ENCODE results near the gene OGFRL1.
"Not testable (repeated sequence)": the region's sequence is repeated elsewhere in the genome, so short reads cannot be mapped to it uniquely, and the experiment has no call there.

The OGFRL1 gene

DNA sequence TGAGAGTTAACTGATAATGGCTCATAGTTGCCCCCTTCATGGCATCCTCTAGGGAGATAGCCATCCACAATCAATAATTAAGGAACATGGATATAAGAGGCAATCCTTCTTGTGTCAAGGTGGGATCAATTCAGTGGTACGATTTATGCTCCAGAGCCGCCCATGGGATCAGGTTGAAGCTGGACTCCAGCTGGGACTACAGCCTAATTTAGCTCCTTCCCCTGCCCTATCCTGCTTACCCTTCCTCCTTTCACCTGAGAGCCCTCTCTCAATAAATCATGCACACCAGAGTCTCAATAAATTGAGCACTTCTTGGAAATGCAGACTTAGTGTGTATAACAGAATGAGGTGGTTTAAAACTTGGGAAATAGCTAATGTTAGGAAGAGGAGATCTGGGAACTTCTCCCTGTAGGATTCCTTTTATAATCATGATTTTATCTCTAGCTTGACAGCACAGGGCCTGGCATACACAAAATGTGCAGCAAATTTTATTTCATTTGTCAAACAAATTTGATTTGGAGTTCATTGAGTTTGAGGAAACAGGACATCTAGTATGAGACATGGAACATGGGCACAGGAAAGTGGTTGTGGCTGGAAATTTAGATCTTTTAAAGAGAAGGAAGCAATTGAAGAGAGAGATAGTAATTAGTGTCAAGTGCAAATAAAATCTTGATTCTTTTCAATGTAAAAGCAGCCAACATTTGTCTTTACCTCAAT, 28.6 kb upstream of the OGFRL1 start:
- H3K27ac ChIP-seq (ENCODE audit: low read depth, low read length) = no peak overlapping the region
- no peaks in the 10 kb centered on the region for H3K27me3 ChIP-seq (ENCODE audit: control insufficient read depth, insufficient read depth, low read length)
- no peak overlapping the region for H3K9ac ChIP-seq (ENCODE audit: low read length)
- H3K4me1 ChIP-seq (ENCODE audit: control insufficient read depth, insufficient read depth, low read length) = no peaks in the 10 kb centered on the region
- H3K36me3 ChIP-seq (ENCODE audit: control insufficient read depth, insufficient read depth, low read length) = no peaks in the 10 kb centered on the region
- H3K4me3 ChIP-seq (ENCODE audit: low read length) = no peak overlapping the region

DNA sequence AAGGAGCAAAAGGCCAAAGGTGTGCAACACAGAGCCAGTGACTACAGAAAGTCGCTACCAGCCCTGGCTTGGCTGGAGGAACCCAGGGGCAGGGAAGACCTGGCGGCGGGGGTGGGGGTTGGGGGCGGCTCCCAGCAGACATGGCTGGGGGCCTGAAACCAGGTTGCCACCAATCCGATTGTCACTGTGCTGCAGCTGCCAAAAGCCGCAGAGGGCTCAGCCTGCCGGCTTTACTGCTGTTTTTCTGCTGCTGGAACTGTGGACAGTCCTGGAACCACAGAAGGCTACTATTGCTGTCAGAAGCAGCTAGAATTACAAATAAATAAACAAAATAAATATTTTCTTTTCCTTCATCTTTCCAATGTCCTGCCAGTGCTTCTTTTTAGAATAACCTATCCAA, 25.7 kb upstream of the OGFRL1 start:
- no peak overlapping the region for H3K27ac ChIP-seq (ENCODE audit: low read depth, low read length)
- H3K4me1 ChIP-seq (ENCODE audit: control insufficient read depth, insufficient read depth, low read length) = no peaks in the 10 kb centered on the region
- no peak overlapping the region for H3K9ac ChIP-seq (ENCODE audit: low read length)
- H3K27me3 ChIP-seq (ENCODE audit: control insufficient read depth, insufficient read depth, low read length) = no peaks in the 10 kb centered on the region
- no peaks in the 10 kb centered on the region for H3K36me3 ChIP-seq (ENCODE audit: control insufficient read depth, insufficient read depth, low read length)
- H3K4me3 ChIP-seq (ENCODE audit: low read length) = no peak overlapping the region

DNA sequence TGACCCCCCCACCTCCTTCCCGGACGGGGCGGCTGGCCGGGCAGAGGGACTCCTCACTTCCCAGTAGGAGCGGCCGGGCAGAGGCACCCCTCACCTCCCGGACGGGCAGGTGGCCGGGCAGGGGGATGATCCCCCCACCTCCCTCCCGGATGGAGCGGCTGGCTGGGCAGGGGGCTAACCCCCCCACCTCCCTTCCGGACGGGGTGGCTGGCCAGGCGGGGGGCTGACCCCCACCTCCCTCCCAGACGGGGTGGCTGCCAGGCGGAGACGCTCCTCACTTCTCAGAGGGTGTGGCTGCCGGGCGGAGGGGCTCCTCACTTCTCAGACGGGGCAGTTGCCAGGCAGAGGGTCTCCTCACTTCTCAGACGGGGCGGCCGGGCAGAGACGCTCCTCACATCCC, 22.2 kb upstream of the OGFRL1 start:
- H3K27ac ChIP-seq (ENCODE audit: low read depth, low read length); H3K4me3 ChIP-seq (ENCODE audit: low read length); H3K36me3 ChIP-seq (ENCODE audit: control insufficient read depth, insufficient read depth, low read length); H3K9ac ChIP-seq (ENCODE audit: low read length); H3K4me1 ChIP-seq (ENCODE audit: control insufficient read depth, insufficient read depth, low read length); H3K27me3 ChIP-seq (ENCODE audit: control insufficient read depth, insufficient read depth, low read length): not testable (repeated sequence)

DNA sequence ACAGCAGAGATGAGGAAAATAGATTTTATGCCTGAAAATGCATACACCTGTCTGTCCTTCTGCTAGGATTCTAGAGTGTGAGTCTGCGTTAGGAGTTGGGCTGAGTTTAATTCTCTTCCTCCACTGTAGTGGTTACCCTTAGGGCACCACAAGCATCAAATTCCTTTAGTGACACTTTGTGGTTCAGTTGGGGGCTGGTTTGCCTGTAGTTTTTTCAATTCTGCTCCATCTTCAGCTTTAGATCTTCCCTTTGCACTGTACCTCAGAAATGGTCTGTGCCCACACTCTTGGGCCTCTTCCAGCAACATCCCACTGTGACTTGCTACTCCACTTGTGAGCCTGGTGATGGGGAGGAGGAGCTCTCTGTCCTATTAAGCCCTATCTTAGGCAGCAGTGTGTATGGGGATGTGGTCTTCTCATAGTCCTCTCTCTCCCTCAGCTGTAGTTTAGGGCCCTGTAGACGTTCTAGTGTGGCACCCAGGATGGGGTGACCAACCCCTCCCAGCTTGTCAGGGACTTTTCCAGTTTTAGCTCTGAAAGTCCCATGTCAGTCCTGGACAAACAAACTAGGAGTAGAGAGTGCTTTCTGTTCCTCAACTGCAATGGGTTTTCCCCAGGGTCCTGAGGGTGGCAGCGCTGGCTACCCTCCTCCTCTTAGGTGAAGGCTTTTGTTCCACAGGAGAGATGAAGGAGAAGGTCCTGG, 19.7 kb upstream of the OGFRL1 start:
- H3K27ac ChIP-seq (ENCODE audit: low read depth, low read length) = no peak overlapping the region
- no peaks in the 10 kb centered on the region for H3K27me3 ChIP-seq (ENCODE audit: control insufficient read depth, insufficient read depth, low read length)
- H3K36me3 ChIP-seq (ENCODE audit: control insufficient read depth, insufficient read depth, low read length) = no peaks in the 10 kb centered on the region
- no peaks in the 10 kb centered on the region for H3K4me1 ChIP-seq (ENCODE audit: control insufficient read depth, insufficient read depth, low read length)
- H3K4me3 ChIP-seq (ENCODE audit: low read length) = no peak overlapping the region
- no peak overlapping the region for H3K9ac ChIP-seq (ENCODE audit: low read length)

DNA sequence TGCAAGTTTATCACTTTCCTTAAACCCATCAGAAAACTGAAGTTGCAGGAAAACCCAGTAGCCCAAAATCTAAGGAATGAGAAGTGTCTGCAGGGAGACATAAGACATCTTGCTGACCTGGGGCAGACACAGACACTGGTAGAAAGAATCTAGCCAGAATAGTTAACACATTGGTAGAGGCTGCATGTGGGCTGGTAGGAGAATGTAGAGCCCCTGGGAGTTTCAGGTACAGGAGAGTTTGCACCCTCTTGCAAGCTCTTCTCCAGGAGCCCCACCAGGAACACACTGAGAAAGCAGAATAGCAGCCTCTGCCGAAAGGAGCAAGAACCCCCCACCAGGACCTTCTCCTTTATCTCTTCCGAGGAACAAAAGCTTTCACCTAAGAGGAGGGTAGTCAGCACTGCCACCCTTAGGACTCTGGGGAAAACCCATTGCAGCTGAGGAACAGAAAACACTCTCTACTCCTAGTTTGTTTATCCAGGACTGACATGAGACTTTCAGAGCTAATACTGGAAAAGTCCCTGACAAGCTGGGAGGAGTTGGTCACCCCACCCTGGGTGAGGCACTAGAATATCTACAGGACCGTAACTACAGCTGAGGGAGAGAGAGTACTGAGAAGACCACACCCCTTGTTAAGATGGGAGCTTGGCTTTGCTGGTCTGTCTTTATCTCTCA, 10.5 kb upstream of the OGFRL1 start:
- Histone ChIP-seq H3K4me1 (ENCODE audit: control insufficient read depth, insufficient read depth, low read length) (no peaks in the 10 kb centered on the region), H3K36me3 (ENCODE audit: control insufficient read depth, insufficient read depth, low read length) (no peaks in the 10 kb centered on the region), H3K4me3 (ENCODE audit: low read length) (no peak overlapping the region), H3K27me3 (ENCODE audit: control insufficient read depth, insufficient read depth, low read length) (no peaks in the 10 kb centered on the region), H3K27ac (ENCODE audit: low read depth, low read length) (no peak overlapping the region), H3K9ac (ENCODE audit: low read length) (no peak overlapping the region)

DNA sequence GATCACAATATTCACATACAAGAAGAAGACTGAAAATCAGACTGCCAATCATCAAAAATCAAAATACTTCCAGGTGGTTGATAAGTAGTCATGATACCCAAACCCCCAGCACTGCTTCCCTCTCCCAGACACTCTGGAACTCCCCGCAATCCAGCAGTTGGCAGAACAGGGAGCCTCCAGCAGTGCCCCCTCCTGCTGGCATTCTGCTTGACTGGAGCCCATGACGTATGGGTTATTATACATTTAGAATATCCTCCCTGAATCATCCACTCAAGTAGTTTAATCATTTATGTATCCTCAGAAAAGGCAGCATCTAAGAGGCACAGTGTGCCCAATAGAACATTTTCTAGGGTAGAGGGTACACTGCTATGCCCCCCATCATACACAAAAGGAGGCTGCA, 9.3 kb upstream of the OGFRL1 start:
- H3K9ac ChIP-seq (ENCODE audit: low read length) = no peak overlapping the region
- no peaks in the 10 kb centered on the region for H3K4me1 ChIP-seq (ENCODE audit: control insufficient read depth, insufficient read depth, low read length)
- H3K4me3 ChIP-seq (ENCODE audit: low read length) = no peak overlapping the region
- no peak overlapping the region for H3K27ac ChIP-seq (ENCODE audit: low read depth, low read length)
- no peaks in the 10 kb centered on the region for H3K27me3 ChIP-seq (ENCODE audit: control insufficient read depth, insufficient read depth, low read length)
- H3K36me3 ChIP-seq (ENCODE audit: control insufficient read depth, insufficient read depth, low read length) = no peaks in the 10 kb centered on the region

DNA sequence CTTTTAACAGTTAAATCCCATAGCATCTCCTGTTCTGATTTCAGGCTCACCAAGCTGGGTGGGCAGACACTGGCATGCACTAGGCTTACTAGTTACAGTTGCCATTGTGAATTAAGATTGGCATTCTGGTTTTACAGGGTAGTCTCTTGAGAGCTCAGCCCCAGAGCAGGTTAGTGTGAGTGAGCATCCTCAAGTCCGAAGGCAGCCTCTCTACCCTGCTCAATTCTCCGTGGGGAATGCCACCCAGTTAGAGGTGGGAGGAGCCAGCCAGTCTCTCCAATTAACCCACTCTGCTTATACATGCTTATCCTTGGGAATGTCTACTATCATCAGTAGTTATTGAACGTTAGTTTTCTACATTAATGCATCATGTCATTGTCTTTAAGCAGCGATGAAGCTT, 8.9 kb upstream of the OGFRL1 start:
- H3K9ac ChIP-seq (ENCODE audit: low read length) = no peak overlapping the region
- no peak overlapping the region for H3K4me3 ChIP-seq (ENCODE audit: low read length)
- H3K4me1 ChIP-seq (ENCODE audit: control insufficient read depth, insufficient read depth, low read length) = no peaks in the 10 kb centered on the region
- no peaks in the 10 kb centered on the region for H3K36me3 ChIP-seq (ENCODE audit: control insufficient read depth, insufficient read depth, low read length)
- H3K27me3 ChIP-seq (ENCODE audit: control insufficient read depth, insufficient read depth, low read length) = no peaks in the 10 kb centered on the region
- H3K27ac ChIP-seq (ENCODE audit: low read depth, low read length) = no peak overlapping the region

DNA sequence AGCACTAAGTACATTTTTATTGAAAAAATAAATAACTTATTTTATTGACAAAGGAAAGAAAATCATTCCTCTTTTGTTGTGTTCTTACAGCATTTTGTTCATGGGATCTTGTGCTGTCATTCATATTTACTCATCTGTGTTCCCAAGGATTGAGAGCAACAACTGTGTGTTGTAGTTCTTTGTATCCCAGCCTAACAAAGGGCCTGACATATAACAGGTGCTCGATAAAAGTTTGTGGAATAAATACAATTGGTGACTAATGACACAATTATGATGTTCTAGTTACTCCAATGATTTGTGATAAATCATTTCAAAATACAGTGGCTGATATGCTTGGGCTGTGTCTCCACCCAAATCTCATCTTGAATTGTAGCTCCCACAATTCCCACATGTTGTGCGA, 7.9 kb upstream of the OGFRL1 start:
- Histone ChIP-seq H3K36me3 (ENCODE audit: control insufficient read depth, insufficient read depth, low read length) (no peaks in the 10 kb centered on the region), H3K27ac (ENCODE audit: low read depth, low read length) (no peak overlapping the region), H3K27me3 (ENCODE audit: control insufficient read depth, insufficient read depth, low read length) (no peaks in the 10 kb centered on the region), H3K4me3 (ENCODE audit: low read length) (no peak overlapping the region), H3K4me1 (ENCODE audit: control insufficient read depth, insufficient read depth, low read length) (no peaks in the 10 kb centered on the region), H3K9ac (ENCODE audit: low read length) (no peak overlapping the region)

DNA sequence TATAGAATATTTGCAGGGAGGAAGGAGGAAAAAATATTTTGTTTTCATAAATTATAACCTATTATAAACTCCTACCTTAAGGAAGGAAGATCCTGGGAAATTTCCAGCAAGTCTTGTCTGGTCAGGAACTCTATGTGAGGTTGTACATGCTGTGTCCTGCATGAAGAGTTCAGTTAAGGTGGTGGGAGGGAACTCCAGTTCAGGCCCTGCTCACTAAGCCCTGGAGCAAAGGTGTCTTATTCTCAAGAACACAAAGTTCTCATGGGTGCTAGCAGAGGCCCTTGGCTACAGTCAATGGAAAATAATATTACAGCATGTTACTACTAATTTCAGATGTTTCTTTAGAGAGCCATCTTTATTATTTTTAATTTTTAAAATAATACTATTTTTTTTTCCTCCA, 3.8 kb upstream of the OGFRL1 start:
- no peak overlapping the region for H3K4me3 ChIP-seq (ENCODE audit: low read length)

DNA sequence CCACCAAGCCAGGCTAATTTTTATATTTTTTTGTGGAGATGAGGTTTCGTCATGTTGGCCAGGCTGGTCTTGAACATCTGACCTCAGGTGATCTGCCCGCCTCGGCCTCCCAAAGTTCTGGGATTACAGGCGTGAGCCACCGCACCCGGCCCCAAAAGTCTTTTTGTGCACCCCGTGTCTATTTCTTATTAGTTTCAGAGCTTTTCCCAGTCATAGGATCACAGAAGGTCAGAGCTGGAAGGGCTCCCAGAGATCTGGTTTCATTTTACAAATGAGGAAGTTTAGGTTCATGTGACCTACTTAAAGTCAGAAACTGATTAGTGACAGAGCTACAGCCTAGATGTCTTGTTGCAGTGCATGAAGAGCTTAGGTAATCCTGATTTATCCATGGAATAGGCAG, 1.6 kb upstream of the OGFRL1 start:
- Histone ChIP-seq H3K4me3 (ENCODE audit: low read length) (no peak overlapping the region), H3K27ac (ENCODE audit: low read depth, low read length) (peak overlapping the region; percentile 75), H3K27me3 (ENCODE audit: control insufficient read depth, insufficient read depth, low read length) (no peaks in the 10 kb centered on the region), H3K4me1 (ENCODE audit: control insufficient read depth, insufficient read depth, low read length) (no peaks in the 10 kb centered on the region), H3K9ac (ENCODE audit: low read length) (no peak overlapping the region), H3K36me3 (ENCODE audit: control insufficient read depth, insufficient read depth, low read length) (no peaks in the 10 kb centered on the region)

More for the DNA sequence above, 3.8 kb upstream of the OGFRL1 start:
- no peak overlapping the region for H3K9ac ChIP-seq (ENCODE audit: low read length)
- no peaks in the 10 kb centered on the region for H3K4me1 ChIP-seq (ENCODE audit: control insufficient read depth, insufficient read depth, low read length)
- H3K27me3 ChIP-seq (ENCODE audit: control insufficient read depth, insufficient read depth, low read length) = no peaks in the 10 kb centered on the region
- no peak overlapping the region for H3K27ac ChIP-seq (ENCODE audit: low read depth, low read length)
- no peaks in the 10 kb centered on the region for H3K36me3 ChIP-seq (ENCODE audit: control insufficient read depth, insufficient read depth, low read length)

DNA sequence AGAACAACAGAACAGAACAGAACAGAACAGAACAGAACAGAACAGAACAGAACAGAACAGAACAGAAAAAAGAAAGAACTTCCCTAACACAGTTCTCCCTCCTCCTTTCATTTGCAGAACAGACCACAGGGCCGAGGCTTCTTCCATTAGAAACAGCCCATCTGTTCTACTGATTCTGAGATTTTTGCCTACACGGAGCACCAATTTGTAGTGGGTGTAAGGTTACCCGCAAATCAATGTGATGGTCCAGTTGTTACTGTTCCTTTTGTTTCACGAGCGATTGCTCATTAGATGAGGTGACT, 734 bp upstream of the OGFRL1 start:
- Histone ChIP-seq H3K27ac (ENCODE audit: low read depth, low read length) (peak overlapping the region; percentile 75), H3K9ac (ENCODE audit: low read length) (no peak overlapping the region), H3K36me3 (ENCODE audit: control insufficient read depth, insufficient read depth, low read length) (no peaks in the 10 kb centered on the region), H3K27me3 (ENCODE audit: control insufficient read depth, insufficient read depth, low read length) (no peaks in the 10 kb centered on the region), H3K4me3 (ENCODE audit: low read length) (peak overlapping the region; percentile 82), H3K4me1 (ENCODE audit: control insufficient read depth, insufficient read depth, low read length) (no peaks in the 10 kb centered on the region)

DNA sequence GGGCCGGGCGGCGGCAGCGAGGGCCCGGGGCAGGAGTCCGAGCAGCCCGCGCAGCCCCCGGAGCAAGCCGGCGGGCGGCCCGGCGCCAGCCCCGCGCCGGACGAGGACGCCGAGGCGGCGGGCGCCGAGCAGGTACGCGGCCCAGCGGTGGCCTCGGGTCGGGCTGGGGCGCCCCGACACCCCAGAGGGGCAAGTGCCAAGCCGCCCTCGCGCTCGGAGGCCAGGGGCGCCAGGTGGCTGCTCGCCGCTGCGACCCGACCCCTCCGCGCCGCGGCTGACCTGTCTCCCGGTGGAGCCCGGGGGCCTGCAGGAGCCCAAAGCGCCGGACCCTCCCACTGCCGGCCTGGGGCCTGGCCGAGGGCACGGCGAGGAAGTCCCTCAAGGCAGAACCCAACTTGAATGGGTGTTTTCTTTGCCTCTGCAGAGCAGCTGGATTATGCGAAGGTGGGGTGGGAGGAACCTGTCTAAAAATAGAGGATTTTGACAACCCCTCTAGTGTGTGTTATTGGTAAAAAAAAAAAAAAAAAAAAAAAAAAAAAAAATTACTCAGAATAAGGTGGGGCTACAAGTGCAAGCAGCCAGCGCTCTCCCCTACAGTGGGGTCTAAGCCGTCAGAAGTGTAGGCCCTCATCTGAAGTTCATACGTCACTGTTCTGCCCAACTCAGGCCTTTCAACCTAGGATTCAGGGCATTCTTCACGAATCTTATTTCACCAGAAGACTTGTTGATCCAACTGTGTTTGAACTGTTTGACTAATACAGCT, 609 bp downstream of the OGFRL1 start:
- H3K9ac ChIP-seq (ENCODE audit: low read length) = peak overlapping the region; percentile 42
- H3K27me3 ChIP-seq (ENCODE audit: control insufficient read depth, insufficient read depth, low read length) = no peaks in the 10 kb centered on the region
- no peaks in the 10 kb centered on the region for H3K36me3 ChIP-seq (ENCODE audit: control insufficient read depth, insufficient read depth, low read length)
- no peaks in the 10 kb centered on the region for H3K4me1 ChIP-seq (ENCODE audit: control insufficient read depth, insufficient read depth, low read length)
- peak overlapping the region; percentile 65 for H3K4me3 ChIP-seq (ENCODE audit: low read length)
- H3K27ac ChIP-seq (ENCODE audit: low read depth, low read length) = peak overlapping the region; percentile 70
